Trophoblast cell (in vitro differentiated cells and primary cell): ENCODE results near the gene NEK1.

Experiments
- DNase-seq, 2 donors: peaks; one replicate each; pipeline ENCODE4 v3.0.0-alpha.2; 2016
- H2AFZ ChIP-seq: 2 replicates; pipeline ENCODE4 v1.6.1; 2013; ENCODE audit warnings: low read length, moderate library complexity, mild to moderate bottlenecking; ENCODE audit not compliant: insufficient read depth, poor library complexity
- H2AK5ac ChIP-seq: 2 replicates; pipeline ENCODE4 v1.6.1; 2013; ENCODE audit warnings: mild to moderate bottlenecking, low read length
- H2BK120ac ChIP-seq: 2 replicates; pipeline ENCODE4 v1.6.1; 2013; ENCODE audit warnings: low read length, mild to moderate bottlenecking, moderate library complexity; ENCODE audit not compliant: insufficient read depth, poor library complexity
- H2BK12ac ChIP-seq: 2 replicates; pipeline ENCODE4 v1.6.1; 2013; ENCODE audit warnings: mild to moderate bottlenecking, low read length, moderate library complexity
- H2BK5ac ChIP-seq: 2 replicates; pipeline ENCODE4 v1.6.1; 2013; ENCODE audit warnings: low read length, low read depth, moderate library complexity, mild to moderate bottlenecking; ENCODE audit not compliant: poor library complexity
- H3K14ac ChIP-seq: 2 replicates; pipeline ENCODE4 v1.6.1; 2013; ENCODE audit warnings: mild to moderate bottlenecking, low read length
- H3K18ac ChIP-seq: 2 replicates; pipeline ENCODE4 v1.6.1; 2013; ENCODE audit warnings: mild to moderate bottlenecking, low read length
- H3K23ac ChIP-seq: 2 replicates; pipeline ENCODE4 v1.6.1; 2013; ENCODE audit warnings: low read length
- H3K27ac ChIP-seq: 2 replicates; pipeline ENCODE4 v1.5.1; 2013; ENCODE audit warnings: low read depth, mild to moderate bottlenecking, inconsistent platforms, low read length, moderate library complexity
- H3K27me3 ChIP-seq: 2 replicates; pipeline ENCODE4 v1.6.1; 2013; ENCODE audit warnings: inconsistent platforms, mild to moderate bottlenecking, low read length, moderate library complexity; ENCODE audit not compliant: insufficient read depth
- H3K36me3 ChIP-seq, 2 experiments: 1 replicate in 1 of 2; 2 replicates in 1 of 2; pipeline ENCODE4 v1.6.1; 2013; ENCODE audit warnings: low read length in 2 of 2, mild to moderate bottlenecking in 2 of 2, moderate library complexity in 1 of 2; ENCODE audit not compliant: insufficient read depth in 2 of 2, control insufficient read depth in 1 of 2
- H3K4ac ChIP-seq: 2 replicates; pipeline ENCODE4 v1.6.1; 2013; ENCODE audit warnings: low read depth, mild to moderate bottlenecking, low read length, moderate library complexity
- H3K4me1 ChIP-seq, 2 experiments: 1 replicate in 1 of 2; 2 replicates in 1 of 2; pipeline ENCODE4 v1.6.1; 2013; ENCODE audit warnings: low read length in 2 of 2, mild to moderate bottlenecking in 2 of 2, moderate library complexity in 1 of 2; ENCODE audit not compliant: insufficient read depth in 2 of 2, control insufficient read depth in 1 of 2
- H3K4me2 ChIP-seq: 2 replicates; pipeline ENCODE4 v1.6.1; 2013; ENCODE audit warnings: inconsistent platforms, mild to moderate bottlenecking, low read length, moderate library complexity
- H3K4me3 ChIP-seq: 2 replicates; pipeline ENCODE4 v1.5.1; 2013; ENCODE audit warnings: mild to moderate bottlenecking, low read depth, low read length, inconsistent platforms
- H3K79me1 ChIP-seq: one replicate; pipeline ENCODE4 v1.6.1; 2013; ENCODE audit warnings: low read length
- H3K79me2 ChIP-seq: 2 replicates; pipeline ENCODE4 v1.6.1; 2013; ENCODE audit warnings: low read length, mild to moderate bottlenecking; ENCODE audit not compliant: control insufficient read depth, insufficient read depth, poor library complexity
- H3K9ac ChIP-seq: 2 replicates; pipeline ENCODE4 v1.6.1; 2013; ENCODE audit warnings: mild to moderate bottlenecking, low read length
- H3K9me3 ChIP-seq: 2 replicates; pipeline ENCODE4 v1.6.1; 2013; ENCODE audit warnings: low read depth, mild to moderate bottlenecking, control low read depth, inconsistent platforms, low read length; ENCODE audit not compliant: insufficient read depth
- H4K12ac ChIP-seq: 2 replicates; pipeline ENCODE4 v1.6.1; 2013; ENCODE audit warnings: low read depth, mild to moderate bottlenecking, low read length, moderate library complexity
- H4K8ac ChIP-seq: 2 replicates; pipeline ENCODE4 v1.6.1; 2013; ENCODE audit warnings: low read depth, mild to moderate bottlenecking, low read length, moderate library complexity
- H4K91ac ChIP-seq: one replicate; pipeline ENCODE4 v1.6.1; 2013; ENCODE audit warnings: low read depth, mild to moderate bottlenecking, low read length, moderate library complexity
- WGBS: extraction: QIAGEN DNeasy Blood & Tissue Kit; methylation state at CpG from one replicate; pipeline ENCODE4 v1.1.7; 2013; ENCODE audit warnings: missing lambda C conversion rate; ENCODE audit not compliant: insufficient read length, insufficient coverage; ENCODE audit errors: extremely low coverage; 5-methylcytosine and 5-hydroxymethylcytosine counted together

NEK1 gene

GRCh38 chr4:169492436-169493163 is 119.8 kb downstream of the NEK1 start:
- Histone ChIP-seq H3K23ac (no peak overlapping the region), H3K79me1 (no peaks in the 10 kb centered on the region), H3K4me3 (no peak overlapping the region), H4K91ac (no peak overlapping the region), H3K27ac (no peak overlapping the region), H2BK5ac (no peak overlapping the region), H2AFZ (no peak overlapping the region), H3K14ac (no peak overlapping the region), H3K9ac (no peak overlapping the region), H3K79me2 (no peaks in the 10 kb centered on the region), H3K27me3 (no peaks in the 10 kb centered on the region), H2BK120ac (no peak overlapping the region), H2BK12ac (no peak overlapping the region), H4K12ac (no peak overlapping the region), H3K4me1 (no peaks in the 10 kb centered on the region), H2AK5ac (no peak overlapping the region), H3K18ac (no peak overlapping the region), H3K4ac (no peak overlapping the region), H3K36me3 (peaks cover 3 to 5% of the 10 kb centered on the region in 2 experiments), H3K4me2 (no peak overlapping the region), H4K8ac (no peak overlapping the region), H3K9me3 (no peaks in the 10 kb centered on the region)
- DNase-seq, result peak; percentile 15 to 70
- no CpG with 5 or more reads among the region's 10 CpGs for WGBS

GRCh38 chr4:169491211-169491610 is 121.2 kb downstream of the NEK1 start:
- Histone ChIP-seq H2AK5ac (no peak overlapping the region), H3K18ac (no peak overlapping the region), H3K4me1 (no peaks in the 10 kb centered on the region), H4K8ac (no peak overlapping the region), H3K4ac (no peak overlapping the region), H4K91ac (no peak overlapping the region), H3K27ac (no peak overlapping the region), H3K14ac (no peak overlapping the region), H2AFZ (no peak overlapping the region), H3K79me2 (no peaks in the 10 kb centered on the region), H3K79me1 (no peaks in the 10 kb centered on the region), H3K4me3 (no peak overlapping the region), H3K9me3 (no peaks in the 10 kb centered on the region), H4K12ac (no peak overlapping the region), H2BK12ac (no peak overlapping the region), H3K9ac (no peak overlapping the region), H3K27me3 (no peaks in the 10 kb centered on the region), H3K23ac (no peak overlapping the region), H2BK120ac (no peak overlapping the region), H3K4me2 (no peak overlapping the region), H2BK5ac (no peak overlapping the region), H3K36me3 (peaks cover 3 to 5% of the 10 kb centered on the region in 2 experiments)
- WGBS, result no CpG with 5 or more reads among the region's 1 CpG
- DNase-seq, result no peak

- no peak overlapping the region for H4K91ac ChIP-seq
- no peak overlapping the region for H4K8ac ChIP-seq
- H3K4me3 ChIP-seq, result no peak overlapping the region
- no peak overlapping the region for H3K4me2 ChIP-seq
- H3K79me2 ChIP-seq, result no peaks in the 10 kb centered on the region
- no peak overlapping the region for H3K18ac ChIP-seq
- H3K14ac ChIP-seq, result no peak overlapping the region
- no peak overlapping the region for H3K4ac ChIP-seq
- H3K27me3 ChIP-seq, result no peaks in the 10 kb centered on the region
- peaks cover 3 to 5% of the 10 kb centered on the region in 2 experiments for H3K36me3 ChIP-seq
- H3K79me1 ChIP-seq, result no peaks in the 10 kb centered on the region
- H3K23ac ChIP-seq, result peak overlapping the region; percentile 61
- H3K9me3 ChIP-seq, result no peaks in the 10 kb centered on the region
- no peak overlapping the region for H2BK120ac ChIP-seq
- no peak overlapping the region for H2BK5ac ChIP-seq
- no peak overlapping the region for H2AK5ac ChIP-seq
- H3K4me1 ChIP-seq, result no peaks in the 10 kb centered on the region
- H3K27ac ChIP-seq, result no peak overlapping the region
- no peak overlapping the region for H2BK12ac ChIP-seq
- no peak overlapping the region for H2AFZ ChIP-seq
- no peak for DNase-seq
- H4K12ac ChIP-seq, result no peak overlapping the region
- H3K9ac ChIP-seq, result no peak overlapping the region
These were observed 123.1 kb downstream of the NEK1 start for GRCh38 chr4:169489306-169489705.

GRCh38 chr4:169485791-169486742 is 126.3 kb downstream of the NEK1 start:
- H3K4me2 ChIP-seq, result no peak overlapping the region

More at GRCh38 chr4:169485791-169486742, 126.3 kb downstream of the NEK1 start:
- H3K4me1 ChIP-seq, result no peaks in the 10 kb centered on the region
- H2BK12ac ChIP-seq, result peak overlapping the region; percentile 93
- H3K4ac ChIP-seq, result no peak overlapping the region
- H2BK120ac ChIP-seq, result no peak overlapping the region
- no peak overlapping the region for H2AFZ ChIP-seq
- no peak overlapping the region for H3K23ac ChIP-seq
- no peak overlapping the region for H3K27ac ChIP-seq
- no peak overlapping the region for H2AK5ac ChIP-seq
- H3K79me2 ChIP-seq, result no peaks in the 10 kb centered on the region
- WGBS, result no CpG with 5 or more reads among the region's 7 CpGs
- no peak overlapping the region for H4K8ac ChIP-seq
- H2BK5ac ChIP-seq, result no peak overlapping the region
- peaks cover 2% of the 10 kb centered on the region in 2 experiments for H3K36me3 ChIP-seq
- no peak overlapping the region for H3K14ac ChIP-seq
- peak; percentile 24 to 73 for DNase-seq
- H3K9ac ChIP-seq, result no peak overlapping the region
- H3K18ac ChIP-seq, result no peak overlapping the region
- H3K79me1 ChIP-seq, result no peaks in the 10 kb centered on the region
- no peak overlapping the region for H4K12ac ChIP-seq
- H4K91ac ChIP-seq, result no peak overlapping the region
- no peak overlapping the region for H3K4me3 ChIP-seq
- no peaks in the 10 kb centered on the region for H3K9me3 ChIP-seq
- H3K27me3 ChIP-seq, result no peaks in the 10 kb centered on the region
